Measurements from ENCODE around the gene DRAP1.

The DRAP1 gene

GRCh38 chr11:65903715-65904114 lies 15.5 kb upstream of the DRAP1 start:
- DNase-seq (ENCODE audit: low read depth in 2 of 3, low spot score in 2 of 3), result no peak

GRCh38 chr11:65906602-65907001 lies 12.6 kb upstream of the DRAP1 start:
- no peak for DNase-seq (ENCODE audit: low read depth in 2 of 3, low spot score in 2 of 3)

DNA sequence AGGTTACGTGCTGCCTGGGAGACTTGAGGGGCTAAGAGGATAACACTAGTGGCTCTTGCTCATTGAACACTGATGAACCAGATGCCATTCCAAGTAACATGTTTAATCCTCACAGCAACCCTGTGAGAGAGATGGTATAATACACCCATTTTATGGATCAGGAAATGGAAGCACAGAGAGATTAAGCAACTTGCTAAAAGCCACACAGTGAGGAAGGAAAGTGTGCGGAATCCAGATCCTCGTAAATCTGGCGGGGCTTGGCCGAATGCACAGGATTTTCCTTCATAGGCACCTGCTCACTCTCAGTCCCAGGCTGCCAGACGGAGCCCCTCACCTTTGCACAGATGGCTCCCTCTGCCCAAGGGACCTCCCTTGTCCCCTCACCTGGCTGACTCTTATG lies 11.3 kb upstream of the DRAP1 start:
- no peak for DNase-seq (ENCODE audit: low read depth in 2 of 3, low spot score in 2 of 3)

DNA sequence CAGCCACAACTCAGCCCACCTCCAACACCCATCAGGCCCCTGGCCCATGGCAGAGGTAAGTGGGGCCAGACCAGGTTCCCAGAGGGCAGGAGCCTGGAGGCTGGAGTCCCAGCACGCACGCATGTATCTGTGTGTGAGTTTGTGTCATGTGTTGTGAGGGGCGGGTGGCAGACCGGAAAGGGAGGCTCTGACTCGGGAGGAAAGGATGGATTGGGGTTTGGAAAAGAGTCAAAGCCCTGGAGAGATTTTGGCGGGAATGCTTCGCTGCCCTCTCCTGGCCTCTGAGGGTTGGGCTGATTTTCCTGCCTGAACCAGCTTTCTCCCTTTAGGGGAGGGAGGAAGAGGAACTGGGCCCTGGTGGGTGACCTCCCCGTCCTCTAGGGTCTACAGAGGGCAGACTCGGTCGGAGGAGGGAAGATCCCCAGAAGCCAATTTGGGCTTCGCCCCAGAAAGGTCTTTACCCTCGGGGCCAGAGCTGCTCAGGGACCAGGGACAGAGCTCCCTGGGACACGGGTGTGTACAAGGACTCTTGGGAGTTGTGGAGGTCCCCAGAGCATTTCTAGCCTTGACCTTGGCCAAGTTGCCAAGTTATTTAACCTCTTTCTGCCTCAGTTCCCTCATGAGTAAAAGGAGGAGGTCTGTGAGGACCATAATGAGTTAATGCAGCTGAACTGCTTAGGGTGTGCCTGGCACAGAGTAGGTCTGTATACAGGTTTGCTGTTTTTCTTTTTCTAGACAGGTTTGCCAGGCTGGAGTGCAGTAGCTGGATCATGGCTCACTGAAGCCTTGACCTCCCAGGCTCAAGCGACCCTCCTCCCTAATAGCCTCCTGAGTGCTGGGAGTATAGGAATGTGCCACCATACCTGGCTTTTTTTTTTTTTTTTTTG lies 7.3 kb upstream of the DRAP1 start:
- no peak for DNase-seq (ENCODE audit: low read depth in 2 of 3, low spot score in 2 of 3)

DNA sequence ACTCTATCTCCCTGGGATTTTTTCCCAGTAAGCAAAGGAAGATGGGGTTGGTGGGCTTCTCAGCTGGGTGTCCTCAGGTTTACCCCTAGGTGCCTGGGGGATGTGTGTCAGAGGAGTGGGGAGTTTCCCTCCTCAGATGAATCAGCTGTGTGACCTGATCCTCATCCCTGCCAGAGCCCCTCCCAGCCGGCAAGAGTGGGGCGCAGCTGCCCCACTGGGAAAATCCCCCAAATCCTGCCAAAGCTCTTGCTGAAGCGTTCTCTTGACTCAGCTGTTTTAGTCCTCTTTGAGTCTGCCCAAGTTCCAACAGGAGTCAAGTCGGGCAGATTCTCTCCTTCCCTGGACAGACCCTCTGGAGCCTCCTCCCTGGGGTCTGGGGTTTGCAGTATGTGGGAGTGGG lies 6.4 kb upstream of the DRAP1 start:
- DNase-seq (ENCODE audit: low read depth in 2 of 3, low spot score in 2 of 3), result no peak

GRCh38 chr11:65915101-65915820 lies 4.0 kb upstream of the DRAP1 start:
- no peak for DNase-seq (ENCODE audit: low read depth in 2 of 3, low spot score in 2 of 3)

DNA sequence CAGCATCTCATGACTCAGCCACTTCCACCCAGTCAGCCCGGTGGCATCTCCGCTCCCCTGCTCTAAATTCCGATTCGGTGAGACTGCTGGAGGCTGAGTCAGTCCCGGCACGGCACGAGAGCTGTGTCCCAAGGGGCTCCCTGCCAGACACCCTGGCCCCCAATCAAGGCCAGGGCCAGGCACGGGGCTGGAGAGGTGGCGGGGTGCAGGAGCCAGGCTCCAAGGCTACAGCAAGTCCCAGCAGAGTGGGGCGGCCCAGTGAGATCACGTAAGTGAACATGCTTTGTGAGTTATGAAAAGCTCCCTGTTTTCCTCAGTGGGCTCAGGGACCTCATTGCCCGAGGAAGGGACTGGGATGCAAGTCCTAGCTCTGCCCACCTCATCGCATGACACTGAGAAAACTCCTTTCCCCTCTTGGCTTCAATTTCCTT lies 3.4 kb upstream of the DRAP1 start:
- no peak for DNase-seq (ENCODE audit: low read depth in 2 of 3, low spot score in 2 of 3)

- no peak for DNase-seq (ENCODE audit: low read depth in 2 of 3, low spot score in 2 of 3)
Observed at GRCh38 chr11:65916391-65916790, 2.8 kb upstream of the DRAP1 start.

- DNase-seq (ENCODE audit: low read depth in 2 of 3, low spot score in 2 of 3), result no peak
Observed at GRCh38 chr11:65917077-65917433, 2.2 kb upstream of the DRAP1 start.

- DNase-seq (ENCODE audit: low read depth in 2 of 3, low spot score in 2 of 3), result no peak
Observed at GRCh38 chr11:65917434-65918210, 1.6 kb upstream of the DRAP1 start.

- peak in 1 of 3 experiments; percentile 19 for DNase-seq (ENCODE audit: low read depth in 2 of 3, low spot score in 2 of 3)
Observed at GRCh38 chr11:65918211-65919140, 750 bp upstream of the DRAP1 start, which contains the start of gene C11orf68. Gene C11orf68, minus strand, starts transcription at chr11:65919062. Its CDS starts 31 bp downstream, at chr11:65919031.

GRCh38 chr11:65919573-65920371 lies 546 bp downstream of the DRAP1 start:
- no peak for DNase-seq (ENCODE audit: low read depth in 2 of 3, low spot score in 2 of 3)

DNA sequence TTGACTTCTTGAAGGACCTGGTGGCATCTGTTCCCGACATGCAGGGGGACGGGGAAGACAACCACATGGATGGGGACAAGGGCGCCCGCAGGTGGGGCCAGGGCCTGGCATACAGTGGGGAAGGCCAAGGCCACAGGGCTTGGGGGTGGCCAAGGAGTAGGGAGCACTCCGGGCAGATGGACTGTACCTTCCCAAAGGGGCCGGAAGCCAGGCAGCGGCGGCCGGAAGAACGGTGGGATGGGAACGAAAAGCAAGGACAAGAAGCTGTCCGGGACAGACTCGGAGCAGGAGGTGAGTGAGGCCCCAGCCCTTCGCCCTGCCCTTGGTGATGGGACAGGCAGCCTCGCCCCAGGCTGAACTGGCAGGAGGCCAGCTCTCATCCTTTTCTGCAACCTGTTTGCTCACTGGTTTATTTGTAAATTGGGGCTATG lies 1.2 kb downstream of the DRAP1 start:
- DNase-seq (ENCODE audit: low read depth in 2 of 3, low spot score in 2 of 3), result no peak

DNA sequence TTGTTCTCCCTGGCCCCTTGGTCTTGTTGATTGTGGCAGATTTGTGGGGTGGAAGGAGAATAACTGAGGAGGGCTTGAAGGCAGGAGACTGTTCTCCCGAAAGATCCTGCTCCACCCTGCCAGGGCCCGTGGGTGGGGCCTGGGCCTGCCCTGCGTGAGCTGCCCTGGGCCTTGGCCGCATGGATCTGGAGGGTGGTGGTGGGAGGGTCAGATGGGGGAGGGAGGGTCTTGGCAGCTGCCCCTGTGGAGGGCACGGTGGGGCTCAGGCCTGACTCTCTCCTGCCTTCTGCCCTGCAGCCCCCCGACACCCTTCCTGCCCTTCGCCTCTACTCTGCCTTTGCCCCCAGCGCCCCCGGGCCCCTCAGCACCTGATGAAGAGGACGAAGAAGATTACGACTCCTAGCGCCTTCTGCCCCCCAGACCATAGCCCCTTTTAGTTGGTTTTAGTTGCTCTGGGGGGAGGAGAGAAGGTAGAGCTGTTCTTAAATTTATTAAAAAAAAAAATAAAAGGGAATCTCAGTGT lies 1.9 kb downstream of the DRAP1 start:
- no peak for DNase-seq (ENCODE audit: low read depth in 2 of 3, low spot score in 2 of 3)

- no peak for DNase-seq (ENCODE audit: low read depth in 2 of 3, low spot score in 2 of 3)
Observed at GRCh38 chr11:65921876-65922275, 2.6 kb downstream of the DRAP1 start.

- DNase-seq (ENCODE audit: low read depth in 2 of 3, low spot score in 2 of 3), result no peak
Observed at GRCh38 chr11:65922565-65922964, 3.3 kb downstream of the DRAP1 start.

GRCh38 chr11:65925397-65925796 lies 6.2 kb downstream of the DRAP1 start:
- DNase-seq (ENCODE audit: low read depth in 2 of 3, low spot score in 2 of 3), result no peak

DNA sequence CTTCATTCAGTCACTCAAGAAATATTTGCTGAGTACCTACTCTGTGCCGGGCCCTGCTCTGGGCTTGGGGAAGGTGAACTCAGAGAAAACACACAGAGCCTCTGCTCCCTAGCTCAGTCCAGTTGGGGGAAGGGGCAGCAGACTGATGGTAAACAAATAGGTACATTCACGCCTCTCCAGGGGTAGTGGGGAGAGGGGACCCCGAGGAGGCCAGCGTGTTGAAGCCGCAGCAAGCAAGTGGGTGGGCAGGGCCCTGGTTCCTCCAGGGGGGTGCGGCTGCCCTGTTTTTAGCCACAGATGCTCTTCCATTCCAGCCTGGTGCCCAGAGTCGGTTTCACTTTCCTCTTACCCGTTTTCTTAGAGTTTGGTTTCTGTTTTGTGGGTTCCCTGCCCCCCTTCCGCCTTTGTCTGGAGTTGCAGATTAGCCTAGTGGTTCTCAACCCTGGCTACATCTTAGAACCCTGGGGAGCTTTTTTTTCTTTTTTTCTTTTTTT lies 8.7 kb downstream of the DRAP1 start:
- peak; percentile 35 to 41 (median 38) for DNase-seq (ENCODE audit: low read depth in 2 of 3, low spot score in 2 of 3)

GRCh38 chr11:65928667-65929066 lies 9.4 kb downstream of the DRAP1 start:
- no peak for DNase-seq (ENCODE audit: low read depth in 2 of 3, low spot score in 2 of 3)

Data from activated CD8-positive, alpha-beta memory T cell treated with anti-CD3 and anti-CD28 coated beads for 48 hours (primary cell).